Testis (tissue), 5 donors: ENCODE data around the gene CFAP107. TPM values are rescaled to one million over a fixed set of nuclear protein-coding genes. Genes with fewer than 3 reads are reported as not detected.

Experiments used
- DNase-seq: peaks from one replicate; pipeline ENCODE4 v3.0.0-alpha.2; 2019
- H3K27ac ChIP-seq, 2 donors: fragments of 200-600 bp; sonication (generic); one replicate each; pipeline ENCODE4 v1.5.1; 2019
- H3K27me3 ChIP-seq: fragments of 200-600 bp; sonication (generic); one replicate; pipeline ENCODE4 v1.5.1; 2019
- H3K36me3 ChIP-seq: fragments of 200-600 bp; sonication (generic); one replicate; pipeline ENCODE4 v1.5.1; 2017; ENCODE audit warnings: low read depth; ENCODE audit errors: missing control alignments
- H3K4me1 ChIP-seq: fragments of 200-600 bp; sonication (generic); one replicate; pipeline ENCODE4 v1.5.1; 2019
- H3K4me3 ChIP-seq, 2 donors: fragments of 200-600 bp; sonication (generic); one replicate each; pipeline ENCODE4 v1.5.1; 2017 to 2019
- H3K9me3 ChIP-seq: fragments of 200-600 bp; sonication (generic); one replicate; pipeline ENCODE4 v1.5.1; 2017
- POLR2A ChIP-seq: fragments of 450-650 bp; IDR thresholded peaks from one replicate; pipeline ENCODE4 v1.6.1; 2017; ENCODE audit warnings: antibody characterized with exemption, mild to moderate bottlenecking, moderate library complexity
- WGBS, 2 donors: methylation state at CpG; one replicate each; pipeline ENCODE4 v1.1.5; 2018; 5-methylcytosine and 5-hydroxymethylcytosine counted together
- intact Hi-C: fragments of 100-400 bp; cut with DNase I; formaldehyde crosslinking; loops from one replicate; pipeline ENCODE4 v1.15.1; 2023; ENCODE audit warnings: low total_unique reads
- long read RNA-seq, 2 donors: transcript quantifications; one replicate each; lab custom pipeline, GENCODE V29; 2026
- polyA plus RNA-seq: library from polyadenylated mRNA; stranded (reverse); fragments of 350-450 nt; fragmentation: Illumina TruSeq; extraction: RNeasy Lipid Tissue Mini Kit (QIAGEN cat#74804); gene quantifications from one replicate; pipeline ENCODE4 v1.2.3, GENCODE V29; 2014; ENCODE audit warnings: low read depth, low replicate concordance; ENCODE audit not compliant: insufficient read depth
- total RNA-seq, 2 donors: library from RNA; depleted of rRNA; stranded (reverse); fragments of >200 nt; gene quantifications; one replicate each; pipeline ENCODE4 v1.2.3, GENCODE V29; 2016
- TF ChIP-seq, protein P1 (sequence below), 3 experiments: fragments of 450-650 bp in 2 of 3; fragments of 200-600 bp in 1 of 3; sonication (generic) in 1 of 3; IDR thresholded peaks; one replicate each; pipeline ENCODE4 v1.5.1; 2016 to 2019; ENCODE audit warnings: antibody characterized with exemption in 3 of 3, mild to moderate bottlenecking in 2 of 3, moderate library complexity in 1 of 3

The CFAP107 gene
- total RNA-seq (10 to 100 TPM in 1 of 2 donors, 1 to 10 TPM in 1; 8.1 to 13.4 TPM), polyA plus RNA-seq (87.9 TPM)
- long read RNA-seq, donor 1, result 0 reads
- long read RNA-seq, donor 2, result 0 reads

DNA sequence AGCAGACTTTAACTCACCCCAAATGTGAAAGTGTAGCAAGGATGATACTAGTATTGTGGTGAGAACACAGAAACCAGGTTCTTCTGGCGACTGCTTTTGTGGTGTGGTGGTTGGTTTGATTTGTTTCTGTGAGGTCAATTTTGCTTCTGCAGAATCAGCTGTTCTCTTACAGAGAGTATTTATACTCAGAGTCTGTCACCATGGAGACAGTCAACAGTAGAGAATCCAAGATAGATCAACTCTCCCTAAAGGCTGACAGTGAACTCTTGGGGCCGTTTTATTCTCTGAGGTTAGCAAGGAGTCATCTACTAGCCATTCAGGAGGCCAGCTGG lies at the start of gene CFAP107:
Gene CFAP107 (plus strand): TSS at position 209 of the 332 bp plus-strand sequence. CDS start 231 bp downstream, outside the sequence.
- Histone ChIP-seq H3K4me3 (no peak within 1 kb of the TSS), H3K27me3 (no peaks in the 10 kb centered on the region), H3K27ac (no peak within 1 kb of the TSS), H3K9me3 (no peaks in the 10 kb centered on the region), H3K36me3 (no peaks in the 10 kb centered on the region), H3K4me1 (no peaks in the 10 kb centered on the region)
- no peak for DNase-seq
- WGBS, 2 donors, result 34 to 48% methylated on average over 2 of the region's 2 CpGs
- TF ChIP-seq, protein P1, sequence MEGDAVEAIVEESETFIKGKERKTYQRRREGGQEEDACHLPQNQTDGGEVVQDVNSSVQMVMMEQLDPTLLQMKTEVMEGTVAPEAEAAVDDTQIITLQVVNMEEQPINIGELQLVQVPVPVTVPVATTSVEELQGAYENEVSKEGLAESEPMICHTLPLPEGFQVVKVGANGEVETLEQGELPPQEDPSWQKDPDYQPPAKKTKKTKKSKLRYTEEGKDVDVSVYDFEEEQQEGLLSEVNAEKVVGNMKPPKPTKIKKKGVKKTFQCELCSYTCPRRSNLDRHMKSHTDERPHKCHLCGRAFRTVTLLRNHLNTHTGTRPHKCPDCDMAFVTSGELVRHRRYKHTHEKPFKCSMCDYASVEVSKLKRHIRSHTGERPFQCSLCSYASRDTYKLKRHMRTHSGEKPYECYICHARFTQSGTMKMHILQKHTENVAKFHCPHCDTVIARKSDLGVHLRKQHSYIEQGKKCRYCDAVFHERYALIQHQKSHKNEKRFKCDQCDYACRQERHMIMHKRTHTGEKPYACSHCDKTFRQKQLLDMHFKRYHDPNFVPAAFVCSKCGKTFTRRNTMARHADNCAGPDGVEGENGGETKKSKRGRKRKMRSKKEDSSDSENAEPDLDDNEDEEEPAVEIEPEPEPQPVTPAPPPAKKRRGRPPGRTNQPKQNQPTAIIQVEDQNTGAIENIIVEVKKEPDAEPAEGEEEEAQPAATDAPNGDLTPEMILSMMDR (IDR thresholded peaks at IDR 0.05), result no peak
- TF ChIP-seq POLR2A, result no peak
- intact Hi-C loops, result no loop called here

GRCh38 chr1:12696658-12697057 lies 49.3 kb upstream of the CFAP107 start:
- H3K9me3 ChIP-seq, result no peaks in the 10 kb centered on the region
- 85 to 89% methylated on average over 3 of the region's 3 CpGs for WGBS, 2 donors
- TF ChIP-seq, protein P1 (IDR thresholded peaks at IDR 0.05), result no peak
- TF ChIP-seq POLR2A, result no peak
- no peak overlapping the region for H3K27ac ChIP-seq
- no peak overlapping the region for H3K4me3 ChIP-seq
- DNase-seq, result no peak
- no peaks in the 10 kb centered on the region for H3K27me3 ChIP-seq
- H3K4me1 ChIP-seq, result no peaks in the 10 kb centered on the region
- no peaks in the 10 kb centered on the region for H3K36me3 ChIP-seq
- intact Hi-C loops, result no loop called here

DNA sequence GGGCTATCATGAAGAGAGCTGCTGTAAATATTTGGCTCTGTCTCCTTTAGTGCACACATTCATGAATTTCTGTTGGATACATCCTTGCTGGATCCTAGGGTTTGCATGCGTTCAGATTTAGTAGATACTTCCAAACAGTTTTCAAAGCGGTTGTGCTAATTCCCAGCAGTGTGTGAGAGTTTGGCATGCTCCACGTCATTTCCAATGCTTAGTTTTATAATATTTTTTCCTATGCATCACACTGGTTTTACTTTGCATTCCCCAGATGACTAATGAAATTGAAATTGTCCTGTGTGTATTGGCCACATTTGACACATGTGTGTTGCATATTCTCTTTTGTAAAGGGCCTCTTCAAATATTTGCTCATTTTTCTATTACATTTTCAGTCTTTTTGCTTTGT lies 48.6 kb upstream of the CFAP107 start:
- WGBS, 2 donors, result 85 to 87% methylated on average over 3 of the region's 3 CpGs
- Histone ChIP-seq H3K9me3 (no peaks in the 10 kb centered on the region), H3K36me3 (no peaks in the 10 kb centered on the region), H3K4me3 (no peak overlapping the region), H3K27me3 (no peaks in the 10 kb centered on the region), H3K27ac (no peak overlapping the region), H3K4me1 (no peaks in the 10 kb centered on the region)
- no peak for DNase-seq
- intact Hi-C loops, result no loop called here
- TF ChIP-seq, protein P1 (IDR thresholded peaks at IDR 0.05), result no peak
- TF ChIP-seq POLR2A, result no peak

GRCh38 chr1:12703821-12704451 lies 42.1 kb upstream of the CFAP107 start:
- H3K4me3 ChIP-seq, result no peak overlapping the region
- no peaks in the 10 kb centered on the region for H3K4me1 ChIP-seq
- H3K36me3 ChIP-seq, result no peaks in the 10 kb centered on the region
- no peak for DNase-seq
- no peaks in the 10 kb centered on the region for H3K27me3 ChIP-seq
- intact Hi-C loops, result no loop called here
- no peaks in the 10 kb centered on the region for H3K9me3 ChIP-seq
- WGBS, 2 donors, result 80 to 87% methylated on average over 6 of the region's 6 CpGs
- H3K27ac ChIP-seq, result no peak overlapping the region
- TF ChIP-seq, protein P1 (IDR thresholded peaks at IDR 0.05), result no peak
- no peak for TF ChIP-seq POLR2A

GRCh38 chr1:12706061-12706460 lies 39.9 kb upstream of the CFAP107 start:
- Histone ChIP-seq H3K27me3 (no peaks in the 10 kb centered on the region), H3K9me3 (no peaks in the 10 kb centered on the region), H3K36me3 (no peaks in the 10 kb centered on the region), H3K4me3 (no peak overlapping the region), H3K27ac (no peak overlapping the region), H3K4me1 (no peaks in the 10 kb centered on the region)
- no peak for DNase-seq
- WGBS, 2 donors, result 79 to 86% methylated on average over 2 to 3 of the region's 3 CpGs
- intact Hi-C loops, result no loop called here
- no peak for TF ChIP-seq POLR2A
- TF ChIP-seq, protein P1 (IDR thresholded peaks at IDR 0.05), result no peak
